HG03469 (cell line): ENCODE results near the gene PCDH9.

Source experiments
- ATAC-seq: cut with Tn5 transposase; IDR thresholded peaks from one replicate; pipeline ENCODE4 v1.9.1; 2021; ENCODE audit warnings: mild to moderate bottlenecking, moderate library complexity, moderate number of reproducible peaks; ENCODE audit not compliant: unreplicated experiment

PCDH9 gene

GRCh38 chr13:67048084-67048820 lies 181.9 kb downstream of the PCDH9 start:
- peak; percentile 94 for ATAC-seq

DNA sequence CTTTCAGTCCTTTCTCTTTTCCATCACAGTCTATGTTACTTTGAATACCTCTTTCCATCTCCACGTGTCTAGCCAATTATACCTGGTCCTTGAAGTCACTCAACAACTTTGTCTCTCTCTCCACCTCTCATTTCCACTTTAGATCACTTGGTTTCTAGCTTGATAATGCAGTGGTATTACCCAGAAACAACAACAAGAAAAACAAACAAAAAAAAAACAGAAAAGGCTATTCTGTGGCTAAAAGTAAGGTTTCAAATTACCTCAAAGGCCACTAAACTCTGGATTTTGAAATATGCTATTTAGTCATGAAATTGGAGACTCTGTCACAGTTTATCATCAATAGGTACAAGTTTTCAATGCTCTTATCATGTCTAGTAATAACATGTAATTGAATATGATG lies 184.8 kb downstream of the PCDH9 start:
- ATAC-seq = no peak

GRCh38 chr13:67043901-67044300 lies 186.2 kb downstream of the PCDH9 start:
- no peak for ATAC-seq

DNA sequence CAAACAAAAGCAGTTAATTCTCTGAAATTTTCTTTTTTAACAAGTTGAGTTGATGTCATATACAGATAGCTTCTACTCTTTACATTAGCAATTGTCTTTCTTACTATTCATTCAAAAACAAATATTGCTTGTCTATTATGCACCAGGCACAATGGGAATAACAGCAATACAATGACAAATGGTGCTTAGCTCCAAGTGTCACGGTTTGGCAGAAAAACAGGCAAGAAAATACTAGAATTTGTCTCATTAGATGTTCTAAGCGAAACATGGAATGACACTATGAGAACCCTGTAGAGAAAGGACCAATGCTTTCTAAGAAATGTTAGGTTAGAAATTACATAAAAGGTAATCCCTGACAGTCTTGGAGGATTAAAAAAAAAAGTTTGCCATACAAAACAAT lies 187.6 kb downstream of the PCDH9 start:
- no peak for ATAC-seq

DNA sequence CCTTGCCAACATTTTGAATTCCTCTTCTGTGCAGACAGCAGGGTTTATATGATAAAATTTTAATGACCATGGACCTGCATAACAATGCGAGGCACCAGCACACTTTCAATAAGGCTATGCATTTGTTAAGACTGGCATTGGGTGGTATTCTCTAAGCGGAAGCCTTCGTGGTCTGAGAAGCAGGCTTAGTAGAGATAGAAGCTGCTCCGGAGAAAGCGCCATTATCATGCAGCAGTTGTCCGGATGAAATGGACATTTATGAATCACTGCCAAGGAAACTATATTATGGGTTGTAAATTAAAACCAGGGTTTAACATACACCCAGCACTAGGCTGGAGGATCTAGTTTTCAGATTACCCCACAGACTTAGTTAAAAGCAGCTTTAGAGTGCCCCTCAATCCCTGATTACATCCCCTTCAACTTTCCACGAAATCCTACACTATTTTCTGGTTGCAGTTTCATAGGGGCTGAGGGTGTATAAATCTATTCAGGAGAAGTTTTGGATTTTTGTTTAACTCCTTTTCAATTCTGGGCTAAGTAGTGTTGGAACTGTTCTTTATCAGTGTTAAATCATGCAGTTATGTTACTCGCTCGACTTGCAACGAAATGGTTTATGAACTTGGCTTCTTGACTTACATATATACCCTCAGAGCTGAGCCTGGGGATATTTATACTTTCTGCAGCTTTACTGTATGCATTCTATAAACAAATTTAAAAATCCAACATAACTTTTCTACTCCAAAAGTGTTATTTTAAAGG lies 193.3 kb downstream of the PCDH9 start:
- no peak for ATAC-seq

GRCh38 chr13:67033170-67033569 lies 197.0 kb downstream of the PCDH9 start:
- ATAC-seq = no peak

DNA sequence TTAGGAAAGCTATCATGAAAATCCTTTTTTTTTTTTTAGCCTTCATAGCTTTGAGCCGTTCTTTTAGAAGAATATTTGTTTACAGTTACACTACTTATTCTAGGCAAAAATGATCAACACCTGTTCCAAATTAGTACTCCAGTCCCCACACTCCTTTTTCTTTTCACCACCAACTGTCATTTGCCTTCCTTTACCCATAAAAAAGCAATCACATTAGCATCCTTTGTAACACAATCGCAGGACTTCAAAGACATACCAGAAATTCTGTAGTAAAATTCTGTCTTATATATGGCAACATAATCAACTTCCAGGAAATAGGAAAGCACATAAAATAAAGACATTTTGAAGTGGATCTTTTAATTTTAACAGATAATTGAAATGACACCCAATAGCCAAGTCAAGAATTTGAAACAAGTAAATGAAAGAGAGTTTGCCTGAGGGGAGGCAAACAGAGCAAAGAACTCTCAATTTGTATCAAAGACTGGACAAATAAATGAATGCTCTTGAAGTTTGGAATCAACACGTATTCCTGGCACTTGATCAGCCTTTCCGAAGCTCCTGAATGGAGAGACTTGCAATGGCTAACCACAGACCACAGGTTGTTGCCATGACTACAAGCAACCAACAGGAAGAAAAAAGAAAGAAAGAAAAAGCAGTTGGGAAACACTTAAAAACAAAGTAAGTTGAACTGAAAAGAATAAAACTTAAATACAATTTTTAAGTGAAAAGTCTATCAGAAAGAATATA lies 206.8 kb downstream of the PCDH9 start:
- ATAC-seq = no peak

- no peak for ATAC-seq
These were observed 211.4 kb downstream of the PCDH9 start for GRCh38 chr13:67018775-67019174.

DNA sequence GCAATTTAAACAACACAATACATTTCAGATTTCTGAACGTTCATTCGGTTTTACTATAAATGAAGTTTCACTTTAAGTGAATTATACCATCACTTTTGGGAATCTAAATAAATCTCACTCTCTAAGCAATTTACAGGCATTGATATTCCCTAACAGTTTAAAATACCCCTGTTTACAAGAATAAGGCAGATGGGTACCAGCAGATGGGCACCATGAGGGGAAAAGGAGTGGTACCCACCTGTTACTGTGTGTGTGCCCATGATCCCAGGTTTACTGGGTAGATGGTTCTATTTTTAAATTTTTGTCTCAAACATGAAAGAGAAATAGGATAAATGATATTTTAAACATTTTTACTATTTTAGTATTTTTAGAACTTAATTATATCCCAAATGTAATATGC lies 212.9 kb downstream of the PCDH9 start:
- ATAC-seq = no peak

GRCh38 chr13:67015976-67016600 lies 214.0 kb downstream of the PCDH9 start:
- ATAC-seq = no peak

DNA sequence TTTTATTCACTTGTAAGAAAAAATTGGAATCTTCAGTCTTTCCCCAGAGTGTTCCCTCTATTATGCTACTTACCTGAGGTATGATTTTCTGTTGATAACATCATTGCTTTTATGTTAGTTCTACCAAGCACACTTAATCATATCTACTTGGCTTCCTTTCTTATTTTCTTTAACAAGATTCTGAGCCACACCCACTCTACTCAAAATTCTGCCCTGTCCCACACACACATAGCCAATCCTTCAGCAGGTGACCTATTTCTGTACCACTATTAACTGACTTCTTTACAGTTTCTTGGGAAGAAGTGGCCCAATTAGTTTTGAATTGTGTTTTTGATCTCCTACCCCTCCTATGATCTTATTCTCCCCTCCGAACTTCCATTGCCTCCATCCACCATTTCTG lies 215.7 kb downstream of the PCDH9 start:
- ATAC-seq = no peak

- ATAC-seq = no peak
These were observed 216.4 kb downstream of the PCDH9 start for GRCh38 chr13:67013709-67014108.

- no peak for ATAC-seq
These were observed 222.0 kb downstream of the PCDH9 start for GRCh38 chr13:67008075-67008668.

GRCh38 chr13:67004511-67004910 lies 225.6 kb downstream of the PCDH9 start:
- no peak for ATAC-seq

- no peak for ATAC-seq
These were observed 226.4 kb downstream of the PCDH9 start for GRCh38 chr13:67003743-67004142.

DNA sequence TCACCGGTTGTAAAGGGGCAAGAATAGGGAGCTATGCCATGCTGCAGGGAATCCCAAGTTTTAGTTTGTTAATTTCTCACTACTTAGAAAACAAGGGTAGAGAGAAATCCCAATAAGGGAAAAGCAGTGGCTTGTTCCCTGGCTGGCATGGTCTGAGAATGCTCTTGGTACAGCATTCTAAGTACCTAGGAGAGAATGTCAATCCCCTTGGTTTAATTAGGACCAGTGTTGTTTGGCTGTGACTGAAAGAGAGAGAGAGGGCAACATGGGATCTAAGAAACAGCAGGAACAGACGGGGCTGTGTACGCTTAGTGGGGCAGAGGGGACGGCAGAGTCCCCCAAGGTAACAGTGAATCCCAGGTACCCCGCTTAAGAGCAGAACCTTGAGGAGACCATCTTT lies 228.8 kb downstream of the PCDH9 start:
- ATAC-seq = no peak

DNA sequence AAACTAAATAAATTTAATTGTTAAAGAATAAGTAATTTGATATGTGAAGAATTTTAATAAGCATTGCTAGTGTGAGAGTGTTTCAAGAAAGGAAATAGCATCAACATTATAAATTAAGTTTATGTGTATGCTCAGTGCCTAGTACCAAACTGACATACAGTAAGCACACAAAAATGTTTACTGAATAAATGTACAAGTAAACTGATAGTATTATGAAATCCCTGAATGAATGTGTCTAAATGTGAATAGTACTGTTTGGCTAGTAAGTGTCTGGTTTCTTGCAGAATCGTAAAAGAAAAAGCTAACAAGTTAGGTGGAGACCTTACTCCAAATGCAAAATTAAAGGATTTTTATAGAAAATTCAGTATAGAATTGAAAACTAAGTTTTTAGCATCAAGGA lies 233.6 kb downstream of the PCDH9 start:
- no peak for ATAC-seq

DNA sequence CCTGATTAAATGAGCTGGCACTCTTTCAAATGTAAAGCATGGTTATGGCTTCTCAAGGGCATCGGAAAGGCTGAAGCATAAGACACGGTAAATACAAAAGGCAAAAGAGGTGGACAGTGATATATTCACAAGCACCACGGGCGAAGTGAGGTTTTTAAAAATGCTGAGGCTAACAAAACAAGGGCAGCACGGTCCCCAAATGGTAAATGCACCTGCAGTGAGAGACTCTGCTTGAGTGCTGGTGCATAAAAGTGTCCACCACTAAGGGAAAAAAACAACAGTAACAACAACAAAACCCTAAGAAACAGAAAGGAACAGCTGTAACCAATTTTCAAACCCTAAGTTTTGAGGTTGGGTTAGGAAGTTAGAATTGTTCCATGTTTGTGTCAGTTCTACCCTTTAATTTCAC lies 234.9 kb downstream of the PCDH9 start:
- peak; percentile 58 for ATAC-seq

GRCh38 chr13:66994517-66995202 lies 235.5 kb downstream of the PCDH9 start:
- ATAC-seq = peak; percentile 32

- peak; percentile 55 for ATAC-seq
These were observed 236.0 kb downstream of the PCDH9 start for GRCh38 chr13:66994097-66994496.
